Amniotic epithelial cell (primary cell): ENCODE results near the gene PRG3.

Experiments used
- DNase-seq: peaks from one replicate; pipeline ENCODE4 v3.0.0-alpha.2; 2010; ENCODE audit warnings: low read depth

The PRG3 gene

GRCh38 chr11:57380975-57381374, at the start of gene PRG3:
PRG3 (minus strand) TSS chr11:57381150; CDS start chr11:57380708, 442 bp downstream.
- DNase-seq: no peak

DNA sequence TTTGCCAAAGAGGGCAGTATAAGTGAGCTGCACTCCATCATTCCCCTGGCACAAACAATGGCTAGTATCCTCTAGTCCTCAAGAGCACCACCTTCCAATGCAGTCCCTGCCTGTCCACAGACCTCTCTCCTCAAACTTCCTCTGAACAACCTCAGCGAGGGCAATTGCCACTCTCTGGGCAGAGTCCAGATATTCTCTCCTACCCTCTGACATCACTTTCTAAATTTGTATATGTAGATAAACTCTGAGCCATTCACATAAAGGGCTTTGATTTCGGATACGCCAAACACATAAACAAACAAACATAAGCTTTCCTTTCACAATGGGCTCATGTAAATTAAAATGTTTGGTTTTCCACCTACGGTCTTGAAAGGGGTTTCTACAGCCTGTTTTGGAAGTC, 49.0 kb upstream of the PRG3 start:
- no peak for DNase-seq

DNA sequence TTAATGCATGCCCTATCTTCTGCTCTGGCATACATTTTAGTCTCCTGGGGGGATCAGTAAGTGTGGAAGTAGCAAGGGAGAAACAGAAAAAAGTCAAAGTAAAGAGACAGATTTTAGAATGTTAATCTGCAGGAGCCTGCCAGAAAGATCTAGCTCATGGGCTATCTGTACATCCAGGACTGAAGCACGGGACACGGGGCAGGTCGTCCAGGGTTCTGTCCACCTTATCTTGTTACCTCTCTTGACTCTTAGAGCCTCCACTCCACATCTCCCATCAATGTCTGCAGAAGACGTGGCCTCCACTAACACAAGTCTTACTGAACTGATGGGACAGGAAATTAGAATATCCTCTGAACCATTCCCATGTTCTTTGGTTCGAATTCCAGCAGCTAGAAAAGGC, 47.7 kb upstream of the PRG3 start:
- DNase-seq: no peak

DNA sequence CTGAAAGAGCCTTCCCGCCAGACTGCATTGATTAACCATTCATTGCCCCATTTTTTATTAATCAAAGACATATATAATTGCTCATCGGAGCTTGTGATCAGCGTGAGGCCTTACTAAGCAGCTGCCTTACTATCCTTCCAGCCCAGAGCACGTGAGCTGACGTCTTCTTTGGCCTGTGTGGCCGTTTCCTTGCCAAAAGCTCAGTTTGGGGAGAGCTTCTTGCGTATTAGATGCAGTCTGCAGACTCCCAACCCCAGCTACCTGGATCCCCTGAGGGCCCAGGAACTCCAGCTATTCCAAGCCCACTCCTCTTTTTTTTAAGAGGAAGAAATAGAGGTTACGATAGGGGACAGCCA, 46.8 kb upstream of the PRG3 start:
- no peak for DNase-seq

GRCh38 chr11:57426929-57427726, 46.2 kb upstream of the PRG3 start, which contains the start of gene SLC43A3:
SLC43A3 (minus strand) TSS chr11:57427121; CDS start chr11:57426172, 949 bp downstream.
- peak; percentile 88 for DNase-seq

DNA sequence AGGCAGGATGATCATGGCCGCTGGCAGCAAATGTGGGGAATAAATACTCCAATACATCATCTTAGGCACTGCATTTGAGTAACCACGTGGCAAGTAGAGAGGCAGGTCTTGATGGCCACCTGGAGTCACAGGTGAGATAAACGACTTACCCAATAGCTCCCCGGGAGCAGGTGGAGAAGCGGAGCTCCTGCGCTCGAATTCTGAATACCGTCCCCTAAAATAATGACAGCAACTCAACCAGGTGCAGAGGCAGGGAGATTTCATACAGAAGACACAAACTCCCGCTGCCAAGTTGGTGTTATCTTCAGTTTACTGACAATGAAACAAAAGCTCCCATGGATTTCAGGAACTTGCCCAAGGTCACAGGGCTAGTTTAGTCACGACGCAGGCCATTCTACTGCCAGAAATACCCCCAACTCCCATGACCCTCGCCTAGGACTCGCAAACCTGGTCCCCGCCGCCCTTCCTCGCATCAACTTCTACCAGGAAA, 45.5 kb upstream of the PRG3 start:
- peak; percentile 53 for DNase-seq

GRCh38 chr11:57425565-57426438, 44.9 kb upstream of the PRG3 start:
- peak; percentile 48 for DNase-seq

DNA sequence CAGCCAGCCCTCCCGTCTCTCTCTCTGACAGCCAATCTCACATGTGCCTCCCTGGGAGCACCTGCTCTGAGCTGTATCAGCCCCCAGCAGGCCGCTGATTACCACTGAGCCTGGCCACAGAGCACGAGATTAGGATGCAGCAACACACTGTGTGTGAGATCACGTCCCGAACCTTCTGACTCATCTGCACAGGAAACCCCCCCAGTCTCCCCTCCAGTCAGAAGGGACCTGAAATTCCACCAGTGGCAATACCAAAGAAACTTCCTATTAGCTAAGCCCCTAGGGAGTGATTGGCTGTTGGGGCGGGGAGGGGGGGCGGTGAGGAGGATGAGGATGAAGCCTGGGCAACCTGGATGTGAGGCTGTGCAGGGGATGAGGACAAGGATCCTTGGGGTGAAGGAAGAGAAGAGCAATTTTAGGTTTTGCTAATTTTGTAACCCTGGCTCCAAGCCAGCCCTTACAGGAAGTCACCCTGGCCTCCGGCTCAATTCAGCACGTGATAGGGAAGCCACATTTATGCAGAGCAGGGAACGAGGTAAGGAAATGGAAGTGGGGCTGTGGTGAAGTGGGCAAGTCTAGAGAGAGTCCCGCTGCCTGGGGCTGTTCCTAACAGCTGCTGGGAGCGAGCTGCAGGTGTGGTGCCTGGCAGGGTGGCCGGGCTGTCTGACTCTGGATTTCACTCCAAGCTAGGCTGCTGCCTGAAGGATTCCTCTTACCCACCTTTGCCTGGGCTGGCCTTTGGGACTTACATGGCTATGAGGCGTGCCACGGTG, 44.0 kb upstream of the PRG3 start:
- peak; percentile 93 for DNase-seq

- DNase-seq: no peak
These were observed 43.3 kb upstream of the PRG3 start for GRCh38 chr11:57424137-57424791.

DNA sequence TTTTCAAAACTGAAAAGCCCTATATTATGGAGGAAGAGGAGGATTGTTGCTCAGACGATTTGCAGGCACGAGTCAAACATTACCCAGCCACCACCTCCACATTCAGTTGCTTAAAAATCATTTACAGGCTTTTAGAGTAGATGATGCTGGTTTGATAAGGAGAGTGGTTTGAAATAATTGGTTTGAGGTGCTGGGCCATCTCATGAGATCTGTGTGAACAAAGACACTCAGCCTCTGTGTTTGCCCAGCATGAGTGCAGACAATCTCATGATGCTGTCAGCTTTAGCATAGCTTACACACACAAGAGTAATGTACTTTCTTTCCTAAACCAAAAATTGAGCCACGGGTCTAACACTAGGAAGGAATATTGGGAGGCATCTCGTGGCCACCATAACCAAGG, 41.7 kb upstream of the PRG3 start:
- DNase-seq: no peak

GRCh38 chr11:57421805-57422204, 40.9 kb upstream of the PRG3 start:
- no peak for DNase-seq

GRCh38 chr11:57421066-57421465, 40.1 kb upstream of the PRG3 start:
- no peak for DNase-seq

GRCh38 chr11:57419146-57419545, 38.2 kb upstream of the PRG3 start:
- DNase-seq: no peak

DNA sequence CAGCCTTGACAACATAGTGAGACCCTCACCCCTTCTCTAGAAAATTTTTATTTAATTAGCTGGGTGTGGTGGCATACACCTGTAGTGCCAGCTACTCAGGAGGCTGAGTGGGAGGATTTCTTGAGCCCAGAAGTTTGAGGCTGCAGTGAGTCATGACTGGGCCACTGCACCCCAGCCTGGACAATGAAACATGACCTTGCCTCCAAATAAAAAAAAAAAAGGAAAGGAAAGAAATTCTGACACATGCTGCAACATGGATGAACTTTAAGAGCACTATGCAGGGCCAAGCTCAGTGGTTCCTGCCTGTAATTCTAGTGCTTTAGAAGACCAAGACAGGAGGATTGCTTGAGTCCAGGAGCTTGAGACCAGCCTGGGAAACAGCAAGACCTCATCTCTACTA, 37.2 kb upstream of the PRG3 start:
- DNase-seq: no peak

- peak; percentile 64 for DNase-seq
These were observed 36.1 kb upstream of the PRG3 start for GRCh38 chr11:57417056-57417455.

DNA sequence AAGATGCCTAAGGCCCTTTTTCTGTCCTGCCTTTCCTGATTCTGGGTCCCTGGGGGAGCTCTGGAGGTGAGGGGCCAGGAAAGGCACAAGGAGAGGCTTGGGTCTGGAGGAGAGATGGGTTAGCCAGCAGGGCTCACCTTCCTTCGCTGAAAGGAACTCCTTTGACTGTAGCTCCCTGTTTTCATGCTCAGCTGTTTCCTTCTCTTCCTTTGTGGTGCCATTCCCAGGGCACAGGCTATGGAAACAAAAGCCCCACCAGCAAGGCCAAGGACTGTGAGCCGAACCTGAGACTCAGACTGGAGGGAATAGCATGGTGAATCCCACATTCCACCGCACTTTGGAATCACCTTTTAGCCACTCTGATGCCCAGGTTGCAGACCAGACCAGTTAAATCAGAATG, 35.5 kb upstream of the PRG3 start:
- DNase-seq: no peak

DNA sequence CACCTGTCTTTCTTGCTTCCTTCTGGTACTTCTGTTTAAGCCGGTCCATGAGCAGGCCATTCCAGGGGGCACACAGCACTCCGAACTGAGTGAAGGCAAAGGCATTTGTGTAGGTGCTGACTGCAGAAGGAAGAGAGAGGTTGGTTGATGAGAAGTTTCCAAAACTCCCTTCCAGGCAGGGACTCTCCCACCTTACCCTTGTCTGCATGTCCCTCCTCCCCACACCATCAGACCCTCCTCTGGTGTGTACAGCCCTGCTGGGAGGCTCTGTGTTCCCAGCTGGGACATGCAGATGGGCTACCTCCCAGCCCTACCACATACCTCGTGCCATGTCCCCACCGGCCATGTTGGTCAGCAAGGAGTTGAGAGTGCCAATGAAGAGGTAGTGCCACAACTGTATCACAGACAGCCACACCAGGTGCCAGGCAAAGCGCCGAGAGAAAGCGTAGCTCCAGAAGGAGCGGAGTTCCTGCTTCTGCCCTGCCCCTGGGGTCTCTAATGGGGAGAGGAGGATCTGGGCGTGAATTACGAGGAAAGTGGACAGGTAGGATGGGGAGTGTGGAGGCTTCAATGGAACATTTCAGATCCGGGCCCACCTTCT, 33.8 kb upstream of the PRG3 start:
- no peak for DNase-seq

DNA sequence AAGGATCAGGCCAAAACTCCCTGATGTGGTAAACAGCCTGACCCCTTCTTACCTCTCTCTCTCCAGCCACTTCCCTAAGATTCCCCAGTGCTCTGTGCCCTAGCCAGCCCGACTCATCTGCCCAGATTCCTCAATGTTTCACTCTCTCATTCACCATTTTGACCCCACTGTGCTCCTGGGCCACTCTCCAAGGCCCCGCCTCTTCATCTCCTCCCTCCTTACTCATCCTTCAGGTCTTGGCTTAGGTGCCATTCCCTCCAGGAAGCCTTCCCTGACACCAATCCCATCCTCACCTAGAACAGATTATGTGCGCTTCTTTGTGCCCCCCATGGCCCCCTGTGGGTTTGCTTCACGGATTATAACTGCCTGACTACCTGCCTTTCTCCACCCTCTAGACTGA, 32.7 kb upstream of the PRG3 start:
- no peak for DNase-seq

GRCh38 chr11:57410287-57410686, 29.3 kb upstream of the PRG3 start:
- DNase-seq: peak; percentile 72

GRCh38 chr11:57409321-57410100, 28.6 kb upstream of the PRG3 start:
- no peak for DNase-seq
